Measurements from ENCODE around the gene PCSK6.

The PCSK6 gene

DNA sequence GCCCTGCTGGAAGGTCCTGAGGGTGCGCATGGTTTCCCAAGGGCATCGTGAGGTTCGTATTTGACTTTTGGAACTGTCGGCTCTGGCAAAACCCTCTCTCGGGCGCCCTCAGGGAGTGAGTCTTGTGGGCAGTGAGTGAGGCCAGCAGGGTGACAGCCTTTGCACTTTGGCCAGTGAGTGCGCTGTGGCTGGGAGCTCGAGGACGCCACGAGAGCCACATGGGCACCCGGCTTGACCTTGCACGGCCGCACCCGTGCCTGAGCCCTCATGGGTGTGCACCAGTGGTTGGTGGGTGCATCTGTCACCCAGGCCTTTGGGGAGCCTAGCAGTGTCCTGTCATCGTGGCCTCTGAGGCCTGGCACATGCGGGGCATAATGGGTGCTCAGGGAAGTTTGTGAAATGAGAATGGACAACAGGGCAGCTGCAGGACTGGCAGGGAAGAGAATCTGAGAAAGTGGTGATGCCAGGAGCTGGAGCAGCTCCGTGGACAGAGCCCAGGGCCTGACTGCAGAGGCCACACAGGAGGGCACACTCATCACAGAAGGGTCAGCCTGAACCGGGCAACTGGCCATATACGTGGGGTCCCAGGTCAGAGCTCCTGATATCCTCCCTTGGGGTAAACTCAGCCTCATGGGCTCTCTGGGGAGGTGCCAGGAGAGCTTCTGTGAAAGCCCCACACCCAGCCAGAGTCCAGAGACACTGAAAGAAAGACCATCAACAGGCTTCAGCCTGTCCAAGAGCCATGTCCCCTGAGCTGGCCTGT is 164.1 kb downstream of the PCSK6 start:
- Histone ChIP-seq H3K27ac (ENCODE audit: low read length) (no peak overlapping the region), H2AFZ (ENCODE audit: low read depth, low read length) (no peak overlapping the region), H3K4me1 (ENCODE audit: insufficient read depth, low read length) (peaks cover 12% of the 10 kb centered on the region), H4K20me1 (ENCODE audit: insufficient read depth, low read length) (no peaks in the 10 kb centered on the region), H3K36me3 (ENCODE audit: insufficient read depth, low read length) (no peaks in the 10 kb centered on the region), H3K4me3 (ENCODE audit: low read depth in 1 of 2, low read length in 2 of 2) (no peak overlapping the region), H3K4me2 (ENCODE audit: insufficient read depth, low read length) (no peak overlapping the region), H3K9me3 (ENCODE audit: insufficient read depth, low read length, severe bottlenecking) (no peaks in the 10 kb centered on the region), H3K9ac (ENCODE audit: low read depth, low read length) (no peak overlapping the region), H3K27me3 (ENCODE audit: insufficient read depth, low read length, poor library complexity) (no peaks in the 10 kb centered on the region), H3K79me2 (ENCODE audit: insufficient read depth, low read length) (no peaks in the 10 kb centered on the region)
- TF ChIP-seq, protein P1, sequence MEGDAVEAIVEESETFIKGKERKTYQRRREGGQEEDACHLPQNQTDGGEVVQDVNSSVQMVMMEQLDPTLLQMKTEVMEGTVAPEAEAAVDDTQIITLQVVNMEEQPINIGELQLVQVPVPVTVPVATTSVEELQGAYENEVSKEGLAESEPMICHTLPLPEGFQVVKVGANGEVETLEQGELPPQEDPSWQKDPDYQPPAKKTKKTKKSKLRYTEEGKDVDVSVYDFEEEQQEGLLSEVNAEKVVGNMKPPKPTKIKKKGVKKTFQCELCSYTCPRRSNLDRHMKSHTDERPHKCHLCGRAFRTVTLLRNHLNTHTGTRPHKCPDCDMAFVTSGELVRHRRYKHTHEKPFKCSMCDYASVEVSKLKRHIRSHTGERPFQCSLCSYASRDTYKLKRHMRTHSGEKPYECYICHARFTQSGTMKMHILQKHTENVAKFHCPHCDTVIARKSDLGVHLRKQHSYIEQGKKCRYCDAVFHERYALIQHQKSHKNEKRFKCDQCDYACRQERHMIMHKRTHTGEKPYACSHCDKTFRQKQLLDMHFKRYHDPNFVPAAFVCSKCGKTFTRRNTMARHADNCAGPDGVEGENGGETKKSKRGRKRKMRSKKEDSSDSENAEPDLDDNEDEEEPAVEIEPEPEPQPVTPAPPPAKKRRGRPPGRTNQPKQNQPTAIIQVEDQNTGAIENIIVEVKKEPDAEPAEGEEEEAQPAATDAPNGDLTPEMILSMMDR (IDR thresholded peaks at IDR 0.05; ENCODE audit: borderline replicate concordance, extremely low read depth, low read length, poor library complexity, severe bottlenecking) = no peak
- TF ChIP-seq EZH2 (IDR thresholded peaks at IDR 0.05; ENCODE audit: borderline replicate concordance, low read depth, low read length, severe bottlenecking) = no peak
- ATAC-seq (ENCODE audit: insufficient read depth, low read depth) (no peak), DNase-seq (no peak)

DNA sequence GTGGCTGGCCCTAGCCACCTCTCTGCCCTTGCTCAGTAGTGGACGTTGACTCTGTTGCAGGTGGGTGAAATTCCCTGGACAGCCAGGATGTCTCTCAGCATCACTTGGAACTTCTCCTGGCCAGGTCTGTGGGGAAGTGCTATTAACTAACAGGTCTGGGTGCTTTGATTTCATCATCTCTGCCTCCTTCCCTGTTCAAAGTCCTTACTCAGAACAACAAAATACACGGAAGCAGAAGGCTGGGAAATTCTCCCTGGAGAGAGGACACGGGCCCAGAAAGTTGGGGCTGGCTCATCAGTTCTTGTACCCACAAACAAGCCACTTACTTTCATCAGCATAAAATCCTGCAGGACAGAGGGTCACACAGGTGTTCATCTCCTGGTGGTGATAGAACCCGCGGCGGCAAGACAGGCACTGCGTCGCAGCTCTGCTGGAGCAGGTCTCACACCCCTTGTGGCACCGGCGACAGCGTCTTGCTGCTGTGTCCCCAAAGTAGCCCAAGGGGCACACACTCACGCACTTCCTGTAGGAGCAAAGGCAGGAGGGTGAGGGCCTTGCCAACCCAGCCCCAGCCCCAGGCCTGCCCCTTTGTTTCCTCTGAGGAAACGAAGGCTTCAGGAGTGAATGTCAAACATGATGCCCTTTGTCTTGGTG is 164.9 kb downstream of the PCSK6 start:
- H3K27me3 ChIP-seq (ENCODE audit: insufficient read depth, low read length, poor library complexity) = no peaks in the 10 kb centered on the region

DNA sequence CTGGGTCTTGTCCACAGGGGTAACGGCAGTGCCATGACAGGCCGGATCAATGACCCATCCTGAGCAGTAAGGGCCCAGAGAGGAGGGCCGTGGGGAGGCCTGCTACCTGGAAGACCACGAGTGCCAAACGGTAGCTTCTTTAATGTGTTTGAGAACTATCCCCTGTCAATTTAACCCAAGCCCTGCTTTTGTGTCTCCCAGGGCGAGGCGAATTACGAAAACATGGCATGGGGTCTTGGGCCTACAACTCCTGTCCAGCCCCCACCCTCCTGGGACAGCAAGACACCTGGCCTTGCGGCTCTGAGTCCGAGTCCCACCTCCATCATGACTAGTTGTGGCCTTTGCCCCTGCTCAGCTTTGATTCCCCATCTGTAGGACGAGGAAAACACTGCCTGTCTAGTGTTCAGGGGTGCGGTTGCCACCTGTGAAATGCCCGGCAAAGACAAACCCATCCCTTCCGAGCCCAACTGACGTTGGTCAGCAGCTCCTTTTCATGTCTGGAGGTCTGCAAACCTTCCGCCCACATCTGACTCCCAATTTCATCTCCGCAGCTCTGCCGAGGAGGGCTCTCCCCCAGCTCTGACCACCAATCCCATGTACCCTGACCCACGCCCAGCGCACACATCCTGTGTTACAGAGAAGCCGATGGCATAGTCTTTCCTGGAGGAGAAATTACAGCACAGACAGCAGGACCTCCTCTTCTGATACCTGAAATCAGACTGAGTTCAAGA is 165.5 kb downstream of the PCSK6 start:
- H3K9ac ChIP-seq (ENCODE audit: low read depth, low read length) = no peak overlapping the region
- H3K79me2 ChIP-seq (ENCODE audit: insufficient read depth, low read length) = no peaks in the 10 kb centered on the region
- TF ChIP-seq, protein P1 (IDR thresholded peaks at IDR 0.05; ENCODE audit: borderline replicate concordance, extremely low read depth, low read length, poor library complexity, severe bottlenecking) = no peak
- TF ChIP-seq EZH2 (IDR thresholded peaks at IDR 0.05; ENCODE audit: borderline replicate concordance, low read depth, low read length, severe bottlenecking) = no peak
- peaks cover 19% of the 10 kb centered on the region for H3K4me1 ChIP-seq (ENCODE audit: insufficient read depth, low read length)
- H2AFZ ChIP-seq (ENCODE audit: low read depth, low read length) = no peak overlapping the region
- H3K36me3 ChIP-seq (ENCODE audit: insufficient read depth, low read length) = no peaks in the 10 kb centered on the region
- H3K27me3 ChIP-seq (ENCODE audit: insufficient read depth, low read length, poor library complexity) = no peaks in the 10 kb centered on the region
- no peaks in the 10 kb centered on the region for H3K9me3 ChIP-seq (ENCODE audit: insufficient read depth, low read length, severe bottlenecking)
- no peak overlapping the region for H3K27ac ChIP-seq (ENCODE audit: low read length)
- no peak for ATAC-seq (ENCODE audit: insufficient read depth, low read depth)
- no peaks in the 10 kb centered on the region for H4K20me1 ChIP-seq (ENCODE audit: insufficient read depth, low read length)
- no peak for DNase-seq
- H3K4me2 ChIP-seq (ENCODE audit: insufficient read depth, low read length) = no peak overlapping the region
- H3K4me3 ChIP-seq (ENCODE audit: low read depth in 1 of 2, low read length in 2 of 2) = no peak overlapping the region

More for the DNA sequence above, 164.9 kb downstream of the PCSK6 start:
- H3K27ac ChIP-seq (ENCODE audit: low read length) = no peak overlapping the region
- ATAC-seq (ENCODE audit: insufficient read depth, low read depth) = no peak
- H3K36me3 ChIP-seq (ENCODE audit: insufficient read depth, low read length) = no peaks in the 10 kb centered on the region
- no peak for TF ChIP-seq EZH2 (IDR thresholded peaks at IDR 0.05; ENCODE audit: borderline replicate concordance, low read depth, low read length, severe bottlenecking)
- H4K20me1 ChIP-seq (ENCODE audit: insufficient read depth, low read length) = no peaks in the 10 kb centered on the region
- no peaks in the 10 kb centered on the region for H3K79me2 ChIP-seq (ENCODE audit: insufficient read depth, low read length)
- H3K4me2 ChIP-seq (ENCODE audit: insufficient read depth, low read length) = no peak overlapping the region
- H3K9ac ChIP-seq (ENCODE audit: low read depth, low read length) = no peak overlapping the region
- no peaks in the 10 kb centered on the region for H3K9me3 ChIP-seq (ENCODE audit: insufficient read depth, low read length, severe bottlenecking)
- peaks cover 19% of the 10 kb centered on the region for H3K4me1 ChIP-seq (ENCODE audit: insufficient read depth, low read length)
- no peak for DNase-seq
- H2AFZ ChIP-seq (ENCODE audit: low read depth, low read length) = no peak overlapping the region
- H3K4me3 ChIP-seq (ENCODE audit: low read depth in 1 of 2, low read length in 2 of 2) = no peak overlapping the region
